Upper lobe of right lung (tissue), 1 donor: ENCODE data around the gene PRSS3. TPM values are rescaled to one million over a fixed set of nuclear protein-coding genes. Genes with fewer than 3 reads are reported as not detected.
A peak's percentile ranks its signal among the peaks of the same experiment; 100 is the strongest.
"Not testable (repeated sequence)": the region's sequence is repeated elsewhere in the genome, so short reads cannot be mapped to it uniquely, and the experiment has no call there.

Experiments used
- ATAC-seq: fragments of 200-7000 bp; cut with Tn5 transposase; one replicate; pipeline ENCODE4 v1.9.1; 2020; ENCODE audit warnings: mild to moderate bottlenecking, moderate library complexity
- DNase-seq: peaks from one replicate; pipeline ENCODE4 v3.0.0-alpha.2; 2020
- H3K27ac ChIP-seq: fragments of 200-600 bp; one replicate; pipeline ENCODE4 v1.8.0; 2022
- H3K27me3 ChIP-seq: fragments of 200-600 bp; one replicate; pipeline ENCODE4 v1.8.0; 2022; ENCODE audit warnings: mild to moderate bottlenecking
- H3K36me3 ChIP-seq: fragments of 200-600 bp; one replicate; pipeline ENCODE4 v1.8.0; 2022
- H3K4me1 ChIP-seq: fragments of 200-600 bp; one replicate; pipeline ENCODE4 v1.8.0; 2022
- H3K4me3 ChIP-seq: fragments of 200-600 bp; one replicate; pipeline ENCODE4 v1.8.0; 2022; ENCODE audit warnings: mild to moderate bottlenecking
- H3K9me3 ChIP-seq: fragments of 200-600 bp; one replicate; pipeline ENCODE4 v1.8.0; 2022
- intact Hi-C: fragments of 100-400 bp; cut with DNase I; formaldehyde crosslinking; loops from one replicate; pipeline ENCODE4 v1.11.0; 2022
- total RNA-seq: library from RNA; stranded (reverse); fragmentation: NEBNext Ultra II Directional; extraction: Animal tissue kit (Norgen Biotek cat#: 25700); gene quantifications from one replicate; pipeline ENCODE4 v1.2.1, GENCODE V29; 2021
- TF ChIP-seq, protein P1 (sequence below): fragments of 200-600 bp; IDR thresholded peaks from one replicate; pipeline ENCODE4 v1.8.0; 2022; ENCODE audit warnings: antibody characterized with exemption
- donor health status: DM: no; HTN: yes; CAD: no; lungs with severe emphysema.

PRSS3 gene
- total RNA-seq, 1 donor from 2014 or later = not detected

DNA sequence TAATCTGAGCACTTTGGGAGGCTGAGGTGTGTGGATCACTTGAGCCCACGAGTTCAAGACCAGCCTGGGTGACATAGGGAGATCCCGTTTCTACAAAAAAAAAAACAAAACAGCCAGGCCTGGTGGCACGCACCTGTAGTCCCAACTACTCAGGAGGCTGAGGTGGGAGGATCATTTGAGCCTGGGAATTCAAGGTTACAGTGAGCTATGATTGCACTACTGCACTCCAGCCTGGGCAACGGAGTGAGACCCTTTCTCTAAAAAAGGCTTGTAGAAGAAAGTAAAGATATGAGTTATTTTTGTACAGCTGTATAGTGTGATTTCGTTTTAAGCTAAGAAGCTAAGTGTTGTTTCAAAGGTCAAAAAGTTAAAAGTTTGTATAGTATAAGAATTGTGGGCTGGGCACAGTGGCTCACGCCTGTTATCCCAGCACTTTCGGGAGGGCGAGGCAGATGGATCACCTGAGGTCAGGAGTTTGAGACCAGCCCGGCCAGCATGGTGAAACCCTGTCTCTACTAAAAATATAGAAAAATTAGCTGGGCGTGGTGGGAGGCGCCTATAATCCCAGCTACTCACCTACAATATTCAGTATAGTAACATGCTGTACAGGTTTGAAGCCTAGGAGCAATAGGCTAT lies 40.4 kb downstream of the PRSS3 start:
- Histone ChIP-seq H3K27ac (no peak overlapping the region), H3K9me3 (no peaks in the 10 kb centered on the region), H3K4me3 (no peak overlapping the region), H3K27me3 (no peaks in the 10 kb centered on the region), H3K36me3 (no peaks in the 10 kb centered on the region), H3K4me1 (peaks cover 24% of the 10 kb centered on the region)
- ATAC-seq (no peak), DNase-seq (no peak)
- intact Hi-C loops = no loop called here
- TF ChIP-seq, protein P1, sequence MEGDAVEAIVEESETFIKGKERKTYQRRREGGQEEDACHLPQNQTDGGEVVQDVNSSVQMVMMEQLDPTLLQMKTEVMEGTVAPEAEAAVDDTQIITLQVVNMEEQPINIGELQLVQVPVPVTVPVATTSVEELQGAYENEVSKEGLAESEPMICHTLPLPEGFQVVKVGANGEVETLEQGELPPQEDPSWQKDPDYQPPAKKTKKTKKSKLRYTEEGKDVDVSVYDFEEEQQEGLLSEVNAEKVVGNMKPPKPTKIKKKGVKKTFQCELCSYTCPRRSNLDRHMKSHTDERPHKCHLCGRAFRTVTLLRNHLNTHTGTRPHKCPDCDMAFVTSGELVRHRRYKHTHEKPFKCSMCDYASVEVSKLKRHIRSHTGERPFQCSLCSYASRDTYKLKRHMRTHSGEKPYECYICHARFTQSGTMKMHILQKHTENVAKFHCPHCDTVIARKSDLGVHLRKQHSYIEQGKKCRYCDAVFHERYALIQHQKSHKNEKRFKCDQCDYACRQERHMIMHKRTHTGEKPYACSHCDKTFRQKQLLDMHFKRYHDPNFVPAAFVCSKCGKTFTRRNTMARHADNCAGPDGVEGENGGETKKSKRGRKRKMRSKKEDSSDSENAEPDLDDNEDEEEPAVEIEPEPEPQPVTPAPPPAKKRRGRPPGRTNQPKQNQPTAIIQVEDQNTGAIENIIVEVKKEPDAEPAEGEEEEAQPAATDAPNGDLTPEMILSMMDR = no peak

DNA sequence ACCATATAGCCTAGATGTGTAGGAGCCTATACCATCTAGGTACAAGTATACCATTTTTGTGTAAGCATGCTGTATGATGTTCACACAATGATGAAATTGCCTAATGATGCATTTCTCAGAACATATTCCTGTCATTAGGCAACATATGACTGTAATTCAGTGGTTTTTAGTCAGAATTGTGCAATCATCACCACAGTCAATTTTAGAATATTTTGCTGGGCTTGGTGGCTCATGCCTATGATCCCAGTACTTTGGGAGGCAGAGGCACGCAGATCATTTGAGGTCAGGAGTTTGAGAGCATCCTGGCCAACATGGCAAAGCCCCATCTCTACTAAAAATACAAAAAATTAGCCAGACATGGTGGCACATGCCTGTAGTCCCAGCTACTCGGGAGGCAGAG lies 40.9 kb downstream of the PRSS3 start:
- H3K4me3 ChIP-seq, H3K27me3 ChIP-seq, H3K9me3 ChIP-seq, H3K36me3 ChIP-seq, intact Hi-C loops, DNase-seq: not testable (repeated sequence)
- Histone ChIP-seq H3K27ac (peak overlapping the region; percentile 36), H3K4me1 (peaks cover 24% of the 10 kb centered on the region)
- peak; percentile 70 for ATAC-seq

GRCh38 chr9:33837138-33837537 lies 41.8 kb downstream of the PRSS3 start:
- no peak overlapping the region for H3K27ac ChIP-seq
- no peaks in the 10 kb centered on the region for H3K27me3 ChIP-seq
- no peaks in the 10 kb centered on the region for H3K9me3 ChIP-seq
- H3K36me3 ChIP-seq = no peaks in the 10 kb centered on the region
- TF ChIP-seq, protein P1 = no peak
- DNase-seq (no peak), ATAC-seq (no peak)
- peaks cover 26% of the 10 kb centered on the region for H3K4me1 ChIP-seq
- H3K4me3 ChIP-seq = no peak overlapping the region
- intact Hi-C loops = no loop called here

- no peak for DNase-seq
- Histone ChIP-seq H3K9me3 (no peaks in the 10 kb centered on the region), H3K36me3 (no peaks in the 10 kb centered on the region), H3K27ac (no peak overlapping the region), H3K4me3 (no peak overlapping the region), H3K27me3 (no peaks in the 10 kb centered on the region), H3K4me1 (peaks cover 36% of the 10 kb centered on the region)
- TF ChIP-seq, protein P1 = no peak
- peak; percentile 39 for ATAC-seq
- intact Hi-C loops = no loop called here
Measured at GRCh38 chr9:33840381-33840780, 45.0 kb downstream of the PRSS3 start.

DNA sequence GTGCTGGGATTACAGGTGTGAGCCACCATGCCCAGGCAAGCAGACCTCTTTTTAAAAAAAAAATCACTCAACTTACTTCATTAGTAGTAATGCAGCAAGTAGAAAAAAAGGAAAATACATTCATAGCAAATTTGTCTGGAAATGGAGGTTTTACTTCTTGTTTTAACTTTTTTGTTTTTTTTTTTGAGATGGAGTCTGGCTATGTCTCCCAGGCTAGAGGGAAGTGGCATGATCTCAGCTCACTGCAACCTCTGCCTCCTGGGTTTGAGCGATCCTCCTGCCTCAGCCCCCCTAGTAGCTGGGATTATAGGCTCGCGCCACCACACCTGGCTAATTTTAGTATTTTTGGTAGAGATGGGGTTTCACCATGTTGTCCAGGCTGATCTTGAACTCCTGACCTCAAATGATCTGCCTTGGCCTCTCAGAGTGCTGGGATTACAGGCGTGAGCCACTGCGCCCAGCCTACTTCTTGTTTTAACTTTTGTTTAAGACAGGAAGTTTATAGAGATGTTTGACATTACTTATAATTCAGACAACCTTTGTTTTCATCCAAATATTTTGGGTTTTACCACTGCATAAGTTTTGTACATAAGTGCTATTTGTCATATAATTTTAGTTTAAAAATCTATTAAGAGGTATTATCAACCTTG lies 48.1 kb downstream of the PRSS3 start:
- intact Hi-C loops = no loop called here
- DNase-seq (no peak), ATAC-seq (peak; percentile 49)

GRCh38 chr9:33846231-33846630 lies 50.9 kb downstream of the PRSS3 start:
- H3K4me1 ChIP-seq = peaks cover 34% of the 10 kb centered on the region

More for the DNA sequence above, 48.1 kb downstream of the PRSS3 start:
- peak overlapping the region; percentile 31 for H3K27ac ChIP-seq
- H3K4me3 ChIP-seq = no peak overlapping the region
- peaks cover 21% of the 10 kb centered on the region for H3K4me1 ChIP-seq
- no peaks in the 10 kb centered on the region for H3K9me3 ChIP-seq
- H3K27me3 ChIP-seq = no peaks in the 10 kb centered on the region
- TF ChIP-seq, protein P1 = no peak
- no peaks in the 10 kb centered on the region for H3K36me3 ChIP-seq

DNA sequence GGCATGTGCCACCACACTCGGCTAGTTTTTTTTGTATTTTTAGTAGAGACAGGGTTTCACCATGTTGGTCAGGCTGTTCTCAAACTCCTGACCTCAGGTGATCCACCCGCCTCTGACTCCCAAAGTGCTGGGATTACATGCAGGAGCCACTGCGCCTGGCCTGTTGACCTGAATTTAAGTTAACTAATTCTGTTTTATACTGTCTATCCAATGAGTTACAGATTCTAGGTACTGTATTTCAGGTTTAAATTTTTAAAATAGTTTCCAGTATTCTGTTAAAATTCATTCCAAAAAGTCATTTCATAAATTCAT lies 52.5 kb downstream of the PRSS3 start:
- H3K27me3 ChIP-seq, H3K36me3 ChIP-seq, H3K4me3 ChIP-seq, DNase-seq, H3K27ac ChIP-seq, intact Hi-C loops, H3K9me3 ChIP-seq, ATAC-seq: not testable (repeated sequence)
- H3K4me1 ChIP-seq = peaks cover 42% of the 10 kb centered on the region

More at GRCh38 chr9:33846231-33846630, 50.9 kb downstream of the PRSS3 start:
- intact Hi-C loops = no loop called here
- Histone ChIP-seq H3K27ac (no peak overlapping the region), H3K9me3 (no peaks in the 10 kb centered on the region), H3K4me3 (no peak overlapping the region), H3K27me3 (no peaks in the 10 kb centered on the region), H3K36me3 (no peaks in the 10 kb centered on the region)
- TF ChIP-seq, protein P1 = no peak
- no peak for ATAC-seq
- no peak for DNase-seq
